H54 (cell line): ENCODE data around the gene ANKLE1.

ENCODE experiments used
- DNase-seq: peaks from one replicate; pipeline ENCODE4 v3.0.0; 2011; ENCODE audit warnings: low spot score, mixed read lengths; ENCODE audit not compliant: insufficient read length
- FAIRE-seq: peaks from 3 replicates; lab custom pipeline; 2011; peaks lifted over from hg19 to GRCh38; lab: Jason Lieb, UNC
- POLR2A ChIP-seq: IDR thresholded peaks from 2 replicates; pipeline ENCODE4 v1.6.1; 2011; ENCODE audit warnings: low read depth, mild to moderate bottlenecking, low read length

The ANKLE1 gene

DNA sequence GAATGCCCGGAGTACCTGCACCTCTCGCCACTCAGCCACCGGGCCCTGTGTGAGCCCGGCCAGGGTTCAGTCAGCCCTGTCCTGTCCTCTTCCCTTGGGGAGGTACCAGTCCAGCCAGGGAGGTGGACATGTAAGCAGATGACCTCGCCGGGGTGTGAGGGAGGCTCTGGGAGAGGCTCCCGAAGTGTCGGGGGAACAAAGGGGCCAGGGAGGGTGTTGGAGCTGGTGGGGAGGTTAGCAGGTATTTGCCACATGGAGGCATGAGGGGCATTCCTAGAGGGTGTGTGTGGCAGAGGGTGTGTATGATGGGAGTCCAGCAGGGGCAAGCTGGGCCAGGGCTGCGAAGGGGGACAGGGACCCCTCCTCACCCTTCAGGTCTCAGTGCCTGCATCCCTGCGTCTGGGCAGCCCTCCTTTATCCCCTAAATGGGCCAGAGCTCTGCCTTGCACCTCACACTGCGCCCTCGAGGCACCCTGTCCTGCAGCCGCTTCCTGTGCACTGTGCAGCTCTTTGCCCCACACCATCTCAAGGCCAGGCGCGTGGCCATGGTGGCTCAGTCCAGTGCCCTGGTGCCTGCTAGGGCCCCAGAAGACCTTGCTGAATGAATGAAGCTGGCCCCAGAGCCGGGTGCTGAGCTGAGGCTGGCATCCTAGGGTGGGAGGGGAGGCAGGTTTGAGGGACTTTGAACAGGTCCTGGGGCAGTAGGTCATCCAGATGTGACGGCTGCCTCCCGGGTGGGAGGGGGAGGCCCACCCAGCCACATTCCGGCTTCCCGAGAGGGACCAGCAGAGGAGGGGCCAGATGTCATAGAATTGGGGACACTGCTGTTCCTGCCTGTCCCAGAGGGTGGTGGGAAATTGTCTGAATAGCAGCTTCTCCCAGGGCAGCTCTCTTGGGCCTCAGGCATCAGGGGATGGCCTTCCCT, 30.8 kb downstream of the ANKLE1 start:
- DNase-seq (no peak), FAIRE-seq (no peak)
- TF ChIP-seq POLR2A = no peak

DNA sequence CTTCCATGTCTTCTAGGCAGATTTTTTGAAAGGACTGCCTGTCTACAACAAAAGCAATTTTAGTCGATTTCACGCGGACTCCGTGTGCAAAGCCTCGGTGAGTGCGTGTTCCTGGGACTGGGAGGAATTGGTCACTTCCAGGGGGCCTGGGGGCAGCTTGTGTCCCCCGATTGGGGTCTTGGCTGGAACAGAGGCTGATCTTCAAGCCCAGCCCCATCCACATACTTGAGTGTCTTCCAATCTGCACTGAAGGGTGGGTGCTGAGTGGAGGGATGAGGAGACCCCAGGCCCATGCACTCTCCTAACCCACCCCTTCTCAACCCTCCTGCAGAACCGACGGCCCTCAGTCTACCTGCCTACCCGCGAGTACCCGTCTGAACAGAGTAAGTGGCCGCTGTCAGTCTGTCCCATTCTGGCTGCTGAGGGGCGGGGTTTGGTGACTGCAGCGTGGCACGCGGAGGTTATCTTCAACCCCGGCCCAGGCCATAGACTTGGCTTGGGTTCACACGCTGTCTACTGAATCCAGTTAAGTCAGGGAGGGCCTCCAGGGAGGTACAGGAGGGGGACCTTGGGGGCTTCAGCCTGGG, 32.4 kb downstream of the ANKLE1 start:
- TF ChIP-seq POLR2A = no peak
- FAIRE-seq (no peak), DNase-seq (no peak)

DNA sequence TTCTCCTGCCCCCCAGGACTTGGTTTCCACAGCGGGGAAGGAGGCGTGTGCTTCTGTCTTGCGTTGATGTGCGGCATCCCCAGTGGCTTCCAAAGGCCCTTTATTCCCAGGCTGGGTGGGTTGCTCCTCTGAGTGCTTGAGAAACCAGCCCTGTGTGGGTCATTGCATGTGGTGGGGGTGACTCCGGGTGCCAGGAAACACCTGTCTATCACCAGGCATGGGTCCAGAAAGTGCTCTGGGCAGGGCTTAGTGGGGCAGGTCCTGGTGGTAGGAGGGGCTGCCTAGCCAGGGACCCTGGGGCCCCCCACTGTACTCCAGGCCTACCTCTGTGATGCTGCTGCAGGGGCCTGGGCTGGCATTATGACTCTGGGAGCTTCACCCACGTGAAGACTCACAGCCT, 37.3 kb downstream of the ANKLE1 start:
- no peak for TF ChIP-seq POLR2A
- FAIRE-seq = no peak
- DNase-seq = no peak

GRCh38 chr19:17319473-17320238, 38.0 kb downstream of the ANKLE1 start:
- TF ChIP-seq POLR2A = no peak
- FAIRE-seq (no peak), DNase-seq (no peak)

DNA sequence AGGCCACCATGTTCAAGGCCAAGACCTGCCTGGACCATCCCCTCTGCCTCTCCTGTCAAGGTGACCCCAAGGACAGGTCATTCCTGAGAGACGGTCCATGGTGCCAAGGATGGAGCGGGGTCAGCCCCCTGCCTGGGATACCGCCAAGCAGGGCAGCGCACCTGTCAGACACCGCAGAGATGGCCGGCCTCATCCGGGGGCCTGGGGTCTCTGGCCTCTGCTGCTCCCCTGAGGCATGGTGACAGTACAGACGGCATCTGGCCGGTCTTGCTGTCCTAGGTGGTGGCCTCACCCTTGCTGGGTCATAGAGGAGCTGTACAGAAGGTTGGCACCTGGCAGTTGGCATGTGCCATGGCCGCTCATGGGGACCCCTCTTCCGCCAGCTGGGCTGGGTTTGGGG, 38.7 kb downstream of the ANKLE1 start:
- no peak for TF ChIP-seq POLR2A
- FAIRE-seq = no peak
- no peak for DNase-seq

- no peak for FAIRE-seq
- DNase-seq = no peak
- no peak for TF ChIP-seq POLR2A
Observed at GRCh38 chr19:17321655-17322489, 40.2 kb downstream of the ANKLE1 start.

DNA sequence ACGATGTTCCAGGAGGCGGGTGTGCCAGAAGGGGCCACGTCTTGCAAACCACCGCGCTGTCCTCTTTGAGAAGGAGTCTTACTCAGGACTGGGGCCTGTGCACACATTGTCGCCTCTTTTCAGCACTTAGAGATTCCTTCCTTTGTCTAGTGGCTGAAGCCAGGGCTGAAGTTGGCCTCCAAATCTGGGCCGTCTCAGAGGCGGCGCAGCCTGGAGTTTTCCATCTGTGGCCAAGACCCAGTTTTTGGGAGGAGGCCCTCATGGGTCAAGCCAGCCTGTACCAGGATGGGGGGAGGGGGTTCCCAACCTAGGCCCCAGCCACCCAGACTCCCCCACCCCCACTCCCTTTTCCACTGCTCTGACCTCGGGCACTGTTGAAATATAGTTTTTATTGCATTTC, 41.2 kb downstream of the ANKLE1 start:
- FAIRE-seq (no peak), DNase-seq (no peak)
- TF ChIP-seq POLR2A = no peak

DNA sequence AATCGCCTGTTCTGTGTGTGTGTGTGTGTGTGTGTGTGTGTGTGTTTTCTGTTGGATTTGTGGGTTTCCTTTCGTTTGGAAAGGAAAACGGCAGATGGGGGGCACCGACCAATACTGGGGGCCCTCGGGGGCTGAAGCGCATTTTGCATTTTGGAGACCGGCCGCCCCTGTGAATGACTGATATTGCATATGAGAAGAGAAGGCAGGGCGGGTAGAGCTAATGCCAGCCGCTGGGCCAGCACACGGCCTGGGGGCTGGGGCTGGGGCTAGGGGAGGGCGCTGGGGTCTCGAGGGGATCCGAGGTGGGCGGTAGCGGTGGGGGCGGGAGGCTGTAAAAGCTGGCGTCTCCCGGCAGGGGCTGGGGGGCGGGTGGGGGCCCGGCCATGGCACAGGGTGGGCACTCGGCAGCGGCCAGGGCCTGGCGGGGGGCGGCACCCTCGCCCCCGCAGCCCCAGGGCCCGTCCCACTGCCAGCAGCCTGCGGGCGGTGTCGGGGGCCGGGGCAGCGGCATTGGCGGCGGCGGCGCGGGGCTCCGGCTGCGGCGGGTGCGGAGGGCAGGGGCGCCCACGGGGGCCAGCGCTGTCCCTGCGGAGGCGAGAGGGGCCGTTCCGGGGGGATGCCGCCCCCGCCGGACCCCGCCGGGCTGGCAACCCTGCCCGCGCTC, 41.7 kb downstream of the ANKLE1 start:
- no peak for TF ChIP-seq POLR2A
- FAIRE-seq (no peak), DNase-seq (no peak)

DNA sequence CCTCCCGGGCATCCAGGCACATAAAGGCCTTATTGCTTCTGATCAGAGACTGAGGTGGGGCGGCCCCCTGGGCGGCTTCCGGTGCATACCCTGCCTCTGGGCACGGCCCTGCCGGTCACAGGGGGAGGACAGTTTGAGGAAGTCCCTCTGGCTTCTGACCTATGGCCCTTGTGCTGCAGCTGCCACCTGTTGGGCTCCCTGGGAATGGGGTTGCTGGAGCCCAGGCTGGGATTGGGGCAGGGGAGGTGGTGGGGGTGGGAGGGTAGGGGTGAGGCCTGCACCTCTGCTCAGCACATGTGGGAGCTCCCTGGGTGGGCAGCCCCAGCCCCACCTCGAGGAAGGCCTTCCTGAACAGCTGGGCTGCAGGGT, 42.2 kb downstream of the ANKLE1 start:
- DNase-seq (no peak), FAIRE-seq (no peak)
- TF ChIP-seq POLR2A = no peak

GRCh38 chr19:17324357-17325114, 42.8 kb downstream of the ANKLE1 start:
- DNase-seq = no peak
- TF ChIP-seq POLR2A = no peak
- FAIRE-seq = no peak

- TF ChIP-seq POLR2A = no peak
- FAIRE-seq = no peak
- DNase-seq = no peak
Observed at GRCh38 chr19:17325133-17325532, 43.4 kb downstream of the ANKLE1 start.

- FAIRE-seq (no peak), DNase-seq (no peak)
- no peak for TF ChIP-seq POLR2A
Observed at GRCh38 chr19:17325881-17326594, 44.3 kb downstream of the ANKLE1 start.

GRCh38 chr19:17326595-17326966, 44.9 kb downstream of the ANKLE1 start:
- DNase-seq (no peak), FAIRE-seq (no peak)

More at GRCh38 chr19:17326595-17326966, 44.9 kb downstream of the ANKLE1 start:
- no peak for TF ChIP-seq POLR2A
